ENCODE measurements around the gene ECHS1.
A peak's percentile ranks its signal among the peaks of the same experiment; 100 is the strongest.
"Not testable (repeated sequence)": the region's sequence is repeated elsewhere in the genome, so short reads cannot be mapped to it uniquely, and the experiment has no call there.

Gene ECHS1

GRCh38 chr10:133373174-133374090 lies at the start of gene ECHS1:
ECHS1 (minus strand) TSS chr10:133373354; CDS start chr10:133373333, 21 bp downstream.
- DNase-seq, result peak; percentile 34 to 75

- no peak for DNase-seq
These were observed 49.2 kb upstream of the ECHS1 start for GRCh38 chr10:133422223-133422806.

- no peak for DNase-seq
These were observed 48.4 kb upstream of the ECHS1 start for GRCh38 chr10:133421336-133422222.

- no peak for DNase-seq
These were observed 47.4 kb upstream of the ECHS1 start for GRCh38 chr10:133420579-133420978.

GRCh38 chr10:133420028-133420427 lies 46.9 kb upstream of the ECHS1 start:
- no peak for DNase-seq

GRCh38 chr10:133419211-133419950 lies 46.2 kb upstream of the ECHS1 start:
- DNase-seq, result no peak

- no peak for DNase-seq
These were observed 45.3 kb upstream of the ECHS1 start for GRCh38 chr10:133418289-133418993.

GRCh38 chr10:133415752-133416151 lies 42.6 kb upstream of the ECHS1 start:
- no peak for DNase-seq

- DNase-seq, result not testable (repeated sequence)
These were observed 41.2 kb upstream of the ECHS1 start for GRCh38 chr10:133414401-133414800.

GRCh38 chr10:133412381-133412711 lies 39.2 kb upstream of the ECHS1 start:
- no peak for DNase-seq

GRCh38 chr10:133411523-133412380 lies 38.6 kb upstream of the ECHS1 start:
- no peak for DNase-seq

- no peak for DNase-seq
These were observed 32.8 kb upstream of the ECHS1 start for GRCh38 chr10:133405844-133406527.

GRCh38 chr10:133405272-133405671 lies 32.1 kb upstream of the ECHS1 start:
- peak in 1 of 2 experiments; percentile 5 for DNase-seq

- no peak for DNase-seq
These were observed 30.6 kb upstream of the ECHS1 start for GRCh38 chr10:133403784-133404183.

- no peak for DNase-seq
These were observed 30.2 kb upstream of the ECHS1 start for GRCh38 chr10:133403359-133403758.

- no peak for DNase-seq
These were observed 29.0 kb upstream of the ECHS1 start for GRCh38 chr10:133401981-133402725.

- DNase-seq, result no peak
These were observed 28.3 kb upstream of the ECHS1 start for GRCh38 chr10:133401500-133401899.

GRCh38 chr10:133400624-133401424 lies 27.7 kb upstream of the ECHS1 start:
- no peak for DNase-seq

Measured in SW 1271 (cell line).